ENCODE results near the gene MRPL49. TPM values are rescaled to one million over a fixed set of nuclear protein-coding genes. Genes with fewer than 3 reads are reported as not detected.

The MRPL49 gene
- total RNA-seq (2021; ENCODE audit: unreplicated experiment) (111 TPM), Bru-seq, nascent RNA (percentile 93 among the genes with signal in this experiment), BruChase-seq, experiment 1, labeled RNA remaining after a 2-hour chase (percentile 97 among the genes with signal in this experiment), BruChase-seq, experiment 2, labeled RNA remaining after a 6-hour chase (percentile 98 among the genes with signal in this experiment)
- polyA plus RNA-seq (2012; ENCODE audit: insufficient read length) = 84.1 TPM
- long read RNA-seq, transcript MRPL49-201 (4 exons, 2,019 nt) = major isoform, 222 of 262 reads
- long read RNA-seq, partial matches to known transcripts = 35 of 262 reads
- long read RNA-seq, other reads (novel, unspliced or antisense) = 4 of 262 reads

DNA sequence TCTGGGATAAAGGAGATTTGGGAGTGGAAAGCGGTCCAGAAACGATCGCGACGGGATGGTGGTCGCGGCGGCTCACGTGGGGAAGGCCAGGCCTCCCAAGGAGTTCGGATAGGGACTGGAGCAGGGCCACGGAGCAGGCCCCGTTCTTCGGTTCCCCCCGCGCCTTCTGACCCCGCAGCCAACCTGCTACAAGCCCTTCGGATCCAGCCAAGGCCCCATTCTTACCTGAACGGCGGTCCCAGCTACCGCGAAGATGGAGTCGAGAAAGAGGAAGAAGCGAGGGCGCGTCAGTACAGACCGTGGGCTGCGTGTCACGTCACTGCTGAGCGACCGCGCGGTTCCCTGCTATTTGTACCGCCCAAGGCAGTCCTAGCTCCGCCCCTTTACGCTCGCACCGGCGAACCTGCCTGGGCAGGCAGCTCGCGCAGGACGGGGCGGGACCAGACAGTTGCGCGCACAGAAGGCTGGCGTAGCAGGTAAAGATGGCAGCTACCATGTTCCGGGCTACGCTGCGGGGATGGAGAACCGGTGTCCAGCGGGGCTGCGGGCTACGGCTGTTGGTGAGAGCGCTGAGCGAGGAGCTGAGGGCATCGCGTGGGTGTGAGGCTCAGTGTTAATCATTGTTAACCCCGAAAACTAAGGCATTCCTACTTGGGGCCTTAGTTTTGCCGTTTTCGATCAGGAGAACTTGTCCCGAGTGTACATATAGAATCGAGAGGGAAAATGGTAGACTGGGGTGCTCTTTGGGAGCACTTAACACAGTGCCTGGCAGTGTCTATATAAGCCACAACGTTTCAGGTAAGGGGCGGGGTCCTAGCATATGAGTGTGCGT is at the start of gene MRPL49, which contains the start of gene FAU:
MRPL49 (plus strand) TSS at position 457 of the 832 bp plus-strand sequence; CDS start at position 483, 26 bp downstream.
FAU (minus strand) TSS at position 270 of the 832 bp plus-strand sequence. CDS start 321 bp downstream, outside the sequence.
- peaks cover 15% of the 10 kb centered on the region for H3K4me1 ChIP-seq (ENCODE audit: control insufficient read depth, insufficient read depth, low read length)
- H3K27ac ChIP-seq (ENCODE audit: low read length) = peak within 1 kb of the TSS; percentile 99
- DNase-seq (ENCODE audit: low read depth, low spot score) (peak; percentile 94), ATAC-seq (peak; percentile 91)
- peaks cover 24% of the 10 kb centered on the region for H3K36me3 ChIP-seq (ENCODE audit: control insufficient read depth, insufficient read depth, low read length)
- in situ Hi-C loops (cut with HindIII; ENCODE audit: low pct_unique_long_range_greater_than_20kb, low sequenced_read_pairs) = no loop called here
- TF ChIP-seq SIN3A (IDR thresholded peaks at IDR 0.05; ENCODE audit: borderline replicate concordance, insufficient read depth, low read depth, low read length) (peak; percentile 93), TCF7L2 (IDR thresholded peaks at IDR 0.05; ENCODE audit: low read depth, low read length) (0 out of 2 replicates have a peak, but pooled peaks have one; percentile 41), POLR2AphosphoS5 (IDR thresholded peaks at IDR 0.05; ENCODE audit: low read depth, low read length) (peak; percentile 98)
- TF ChIP-seq, protein P1, sequence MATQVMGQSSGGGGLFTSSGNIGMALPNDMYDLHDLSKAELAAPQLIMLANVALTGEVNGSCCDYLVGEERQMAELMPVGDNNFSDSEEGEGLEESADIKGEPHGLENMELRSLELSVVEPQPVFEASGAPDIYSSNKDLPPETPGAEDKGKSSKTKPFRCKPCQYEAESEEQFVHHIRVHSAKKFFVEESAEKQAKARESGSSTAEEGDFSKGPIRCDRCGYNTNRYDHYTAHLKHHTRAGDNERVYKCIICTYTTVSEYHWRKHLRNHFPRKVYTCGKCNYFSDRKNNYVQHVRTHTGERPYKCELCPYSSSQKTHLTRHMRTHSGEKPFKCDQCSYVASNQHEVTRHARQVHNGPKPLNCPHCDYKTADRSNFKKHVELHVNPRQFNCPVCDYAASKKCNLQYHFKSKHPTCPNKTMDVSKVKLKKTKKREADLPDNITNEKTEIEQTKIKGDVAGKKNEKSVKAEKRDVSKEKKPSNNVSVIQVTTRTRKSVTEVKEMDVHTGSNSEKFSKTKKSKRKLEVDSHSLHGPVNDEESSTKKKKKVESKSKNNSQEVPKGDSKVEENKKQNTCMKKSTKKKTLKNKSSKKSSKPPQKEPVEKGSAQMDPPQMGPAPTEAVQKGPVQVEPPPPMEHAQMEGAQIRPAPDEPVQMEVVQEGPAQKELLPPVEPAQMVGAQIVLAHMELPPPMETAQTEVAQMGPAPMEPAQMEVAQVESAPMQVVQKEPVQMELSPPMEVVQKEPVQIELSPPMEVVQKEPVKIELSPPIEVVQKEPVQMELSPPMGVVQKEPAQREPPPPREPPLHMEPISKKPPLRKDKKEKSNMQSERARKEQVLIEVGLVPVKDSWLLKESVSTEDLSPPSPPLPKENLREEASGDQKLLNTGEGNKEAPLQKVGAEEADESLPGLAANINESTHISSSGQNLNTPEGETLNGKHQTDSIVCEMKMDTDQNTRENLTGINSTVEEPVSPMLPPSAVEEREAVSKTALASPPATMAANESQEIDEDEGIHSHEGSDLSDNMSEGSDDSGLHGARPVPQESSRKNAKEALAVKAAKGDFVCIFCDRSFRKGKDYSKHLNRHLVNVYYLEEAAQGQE (IDR thresholded peaks at IDR 0.05; ENCODE audit: insufficient read depth in 1 of 2, low read depth in 2 of 2, low read length in 1 of 2) = no peak
- TF ChIP-seq, protein P2, sequence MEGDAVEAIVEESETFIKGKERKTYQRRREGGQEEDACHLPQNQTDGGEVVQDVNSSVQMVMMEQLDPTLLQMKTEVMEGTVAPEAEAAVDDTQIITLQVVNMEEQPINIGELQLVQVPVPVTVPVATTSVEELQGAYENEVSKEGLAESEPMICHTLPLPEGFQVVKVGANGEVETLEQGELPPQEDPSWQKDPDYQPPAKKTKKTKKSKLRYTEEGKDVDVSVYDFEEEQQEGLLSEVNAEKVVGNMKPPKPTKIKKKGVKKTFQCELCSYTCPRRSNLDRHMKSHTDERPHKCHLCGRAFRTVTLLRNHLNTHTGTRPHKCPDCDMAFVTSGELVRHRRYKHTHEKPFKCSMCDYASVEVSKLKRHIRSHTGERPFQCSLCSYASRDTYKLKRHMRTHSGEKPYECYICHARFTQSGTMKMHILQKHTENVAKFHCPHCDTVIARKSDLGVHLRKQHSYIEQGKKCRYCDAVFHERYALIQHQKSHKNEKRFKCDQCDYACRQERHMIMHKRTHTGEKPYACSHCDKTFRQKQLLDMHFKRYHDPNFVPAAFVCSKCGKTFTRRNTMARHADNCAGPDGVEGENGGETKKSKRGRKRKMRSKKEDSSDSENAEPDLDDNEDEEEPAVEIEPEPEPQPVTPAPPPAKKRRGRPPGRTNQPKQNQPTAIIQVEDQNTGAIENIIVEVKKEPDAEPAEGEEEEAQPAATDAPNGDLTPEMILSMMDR (IDR thresholded peaks at IDR 0.05) = no peak
- intact Hi-C loops (cut with micrococcal nuclease; ENCODE audit: unreplicated experiment) = no loop called here
- POLR2A ChIA-PET = interaction anchor here (0.6 to 2.4 kb wide), 2 partner anchors 13 to 224 kb away, joined by 3 to 10 read pairs; partner anchors contain the start of gene SYVN1
- peak within 1 kb of the TSS; percentile 70 to 96 for H3K4me3 ChIP-seq (ENCODE audit: low read depth in 2 of 2, low read length in 2 of 2)
- no peaks in the 10 kb centered on the region for H3K9me3 ChIP-seq (ENCODE audit: control insufficient read depth, insufficient read depth, low read depth, low read length)
- TSS peak; percentile 87 for BruUV-seq (replicated peaks)
- no peaks in the 10 kb centered on the region for H3K27me3 ChIP-seq (ENCODE audit: control insufficient read depth, insufficient read depth, low read length)
- CTCF ChIA-PET = interaction anchor here (0.6 to 1.1 kb wide), 7 partner anchors 10 to 287 kb away, joined by 3 to 7 read pairs (median 6); partner anchors contain the start of genes CDC42EP2, SNX15 and TM7SF2

DNA sequence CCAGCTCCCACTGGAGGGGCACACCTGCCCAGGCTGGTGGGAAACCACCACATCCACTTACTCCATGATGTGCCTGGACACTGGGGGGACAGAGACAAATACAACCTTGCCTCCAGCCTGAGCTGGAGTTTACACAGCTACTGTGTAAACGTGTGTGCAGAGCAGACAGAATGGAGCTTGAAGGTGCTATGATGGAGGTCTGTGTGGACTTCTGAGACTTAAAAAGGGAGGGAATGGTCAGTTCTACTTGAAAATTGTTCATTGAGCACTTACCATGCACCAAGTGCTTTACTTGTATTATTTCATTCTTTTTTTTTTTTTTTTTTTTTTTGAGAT is 49.5 kb upstream of the MRPL49 start:
- no peak for TF ChIP-seq POLR2AphosphoS5 (IDR thresholded peaks at IDR 0.05; ENCODE audit: low read depth, low read length)
- TF ChIP-seq, protein P2 (IDR thresholded peaks at IDR 0.05) = no peak
- TF ChIP-seq SIN3A (IDR thresholded peaks at IDR 0.05; ENCODE audit: borderline replicate concordance, insufficient read depth, low read depth, low read length) = no peak
- TF ChIP-seq, protein P1 (IDR thresholded peaks at IDR 0.05; ENCODE audit: insufficient read depth in 1 of 2, low read depth in 2 of 2, low read length in 1 of 2) = no peak
- TF ChIP-seq TCF7L2 (IDR thresholded peaks at IDR 0.05; ENCODE audit: low read depth, low read length) = no peak
- in situ Hi-C loops (cut with HindIII; ENCODE audit: low pct_unique_long_range_greater_than_20kb, low sequenced_read_pairs) (no loop called here), intact Hi-C loops (cut with micrococcal nuclease; ENCODE audit: unreplicated experiment) (no loop called here)
- no peak overlapping the region for H3K4me3 ChIP-seq (ENCODE audit: low read depth in 2 of 2, low read length in 2 of 2)
- BruUV-seq (replicated peaks) = no TSS peak
- H3K27ac ChIP-seq (ENCODE audit: low read length) = no peak overlapping the region
- ATAC-seq (no peak), DNase-seq (ENCODE audit: low read depth, low spot score) (no peak)
- H3K9me3 ChIP-seq (ENCODE audit: control insufficient read depth, insufficient read depth, low read depth, low read length) = no peaks in the 10 kb centered on the region
- POLR2A ChIA-PET = no interaction called here
- no peaks in the 10 kb centered on the region for H3K27me3 ChIP-seq (ENCODE audit: control insufficient read depth, insufficient read depth, low read length)
- CTCF ChIA-PET = no interaction called here
- peaks cover under 1% of the 10 kb centered on the region; the same call in 1 of the 2 replicates for H3K4me1 ChIP-seq (ENCODE audit: control insufficient read depth, insufficient read depth, low read length)
- H3K36me3 ChIP-seq (ENCODE audit: control insufficient read depth, insufficient read depth, low read length) = no peaks in the 10 kb centered on the region

All from Panc1 (cell line).